Measurements from ENCODE around the gene ZBTB7C.

The ZBTB7C gene

GRCh38 chr18:48184118-48184517 lies 225.1 kb downstream of the ZBTB7C start:
- no peak for DNase-seq (ENCODE audit: low spot score)
- no peak for TF ChIP-seq CTCF (IDR thresholded peaks at IDR 0.05; ENCODE audit: extremely low read depth, missing control alignments)

- no peak for TF ChIP-seq CTCF (IDR thresholded peaks at IDR 0.05; ENCODE audit: extremely low read depth, missing control alignments)
- no peak for DNase-seq (ENCODE audit: low spot score)
Observed at GRCh38 chr18:48183613-48184012, 225.6 kb downstream of the ZBTB7C start.

- TF ChIP-seq CTCF (IDR thresholded peaks at IDR 0.05; ENCODE audit: extremely low read depth, missing control alignments) = no peak
- no peak for DNase-seq (ENCODE audit: low spot score)
Observed at GRCh38 chr18:48182779-48183178, 226.4 kb downstream of the ZBTB7C start.

- TF ChIP-seq CTCF (IDR thresholded peaks at IDR 0.05; ENCODE audit: extremely low read depth, missing control alignments) = no peak
- no peak for DNase-seq (ENCODE audit: low spot score)
Observed at GRCh38 chr18:48181857-48182256, 227.3 kb downstream of the ZBTB7C start.

GRCh38 chr18:48181087-48181823 lies 227.9 kb downstream of the ZBTB7C start:
- no peak for TF ChIP-seq CTCF (IDR thresholded peaks at IDR 0.05; ENCODE audit: extremely low read depth, missing control alignments)

GRCh38 chr18:48179666-48180065 lies 229.5 kb downstream of the ZBTB7C start:
- no peak for DNase-seq (ENCODE audit: low spot score)
- TF ChIP-seq CTCF (IDR thresholded peaks at IDR 0.05; ENCODE audit: extremely low read depth, missing control alignments) = no peak

More at GRCh38 chr18:48181087-48181823, 227.9 kb downstream of the ZBTB7C start:
- no peak for DNase-seq (ENCODE audit: low spot score)

- DNase-seq (ENCODE audit: low spot score) = no peak
- TF ChIP-seq CTCF (IDR thresholded peaks at IDR 0.05; ENCODE audit: extremely low read depth, missing control alignments) = no peak
Observed at GRCh38 chr18:48179001-48179400, 230.2 kb downstream of the ZBTB7C start.
